ENCODE measurements around the gene TCF12. TPM values are rescaled to one million over a fixed set of nuclear protein-coding genes. Genes with fewer than 3 reads are reported as not detected.

Gene TCF12
- polyA plus RNA-seq, 1 donor (not counting 4 experiments of a cell fraction or from before 2014, with no cell fraction given), result 48.3 TPM

DNA sequence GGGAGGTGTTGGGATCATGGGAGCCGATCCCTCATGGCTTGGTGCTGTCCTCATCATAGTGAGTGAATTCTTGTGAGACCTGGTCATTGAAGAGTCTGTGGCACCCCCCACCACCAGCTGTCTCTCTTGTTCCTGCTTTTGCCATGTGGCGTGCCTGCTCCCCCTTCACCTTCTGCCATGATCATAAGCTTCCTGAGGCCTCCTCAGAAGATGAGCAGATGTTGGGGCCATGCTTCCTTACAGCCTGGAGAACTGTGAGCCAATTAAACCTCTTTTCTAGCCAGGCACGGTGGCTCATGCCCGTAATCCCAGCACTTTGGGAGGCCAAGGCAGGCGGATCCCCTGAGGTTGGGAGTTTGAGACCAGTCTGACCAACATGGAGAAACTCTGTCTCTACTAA lies 420.9 kb downstream of the TCF12 start:
- TF ChIP-seq, protein P1, sequence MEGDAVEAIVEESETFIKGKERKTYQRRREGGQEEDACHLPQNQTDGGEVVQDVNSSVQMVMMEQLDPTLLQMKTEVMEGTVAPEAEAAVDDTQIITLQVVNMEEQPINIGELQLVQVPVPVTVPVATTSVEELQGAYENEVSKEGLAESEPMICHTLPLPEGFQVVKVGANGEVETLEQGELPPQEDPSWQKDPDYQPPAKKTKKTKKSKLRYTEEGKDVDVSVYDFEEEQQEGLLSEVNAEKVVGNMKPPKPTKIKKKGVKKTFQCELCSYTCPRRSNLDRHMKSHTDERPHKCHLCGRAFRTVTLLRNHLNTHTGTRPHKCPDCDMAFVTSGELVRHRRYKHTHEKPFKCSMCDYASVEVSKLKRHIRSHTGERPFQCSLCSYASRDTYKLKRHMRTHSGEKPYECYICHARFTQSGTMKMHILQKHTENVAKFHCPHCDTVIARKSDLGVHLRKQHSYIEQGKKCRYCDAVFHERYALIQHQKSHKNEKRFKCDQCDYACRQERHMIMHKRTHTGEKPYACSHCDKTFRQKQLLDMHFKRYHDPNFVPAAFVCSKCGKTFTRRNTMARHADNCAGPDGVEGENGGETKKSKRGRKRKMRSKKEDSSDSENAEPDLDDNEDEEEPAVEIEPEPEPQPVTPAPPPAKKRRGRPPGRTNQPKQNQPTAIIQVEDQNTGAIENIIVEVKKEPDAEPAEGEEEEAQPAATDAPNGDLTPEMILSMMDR (optimal IDR thresholded peaks at IDR 0.05 in 1 of 3, IDR thresholded peaks at IDR 0.05 in 1 of 3, conservative IDR thresholded peaks at IDR 0.05 in 1 of 3; ENCODE audit: extremely low read depth in 1 of 3, insufficient read depth in 2 of 3, low read length in 3 of 3), result no peak
- no peak for TF ChIP-seq EZH2 (IDR thresholded peaks at IDR 0.05; ENCODE audit: low read length)
- Histone ChIP-seq H3K9me3 (ENCODE audit: control insufficient read depth, low read depth, low read length) (no peaks in the 10 kb centered on the region), H3K4me2 (ENCODE audit: control insufficient read depth, extremely low read depth, insufficient read depth, low read depth, low read length) (no peak overlapping the region), H4K20me1 (ENCODE audit: control insufficient read depth, extremely low read depth, insufficient read depth, low read length) (no peaks in the 10 kb centered on the region), H3K36me3 (ENCODE audit: control insufficient read depth in 2 of 2, extremely low read depth in 1 of 2, insufficient read depth in 2 of 2, low read length in 2 of 2) (no peaks in the 10 kb centered on the region), H3K4me3 (ENCODE audit: control insufficient read depth in 2 of 3, extremely low read depth in 1 of 3, insufficient read depth in 2 of 3, low read depth in 1 of 3, low read length in 3 of 3) (no peak overlapping the region), H2AFZ (ENCODE audit: control insufficient read depth, low read length) (no peak overlapping the region), H3K79me2 (ENCODE audit: control insufficient read depth, insufficient read depth, low read length) (no peaks in the 10 kb centered on the region), H3K27ac (ENCODE audit: control insufficient read depth, insufficient read depth, low read length) (no peak overlapping the region), H3K4me1 (ENCODE audit: control insufficient read depth, extremely low read depth, insufficient read depth, low read length) (peaks cover 3% of the 10 kb centered on the region), H3K9me1 (ENCODE audit: control insufficient read depth, extremely low read depth, insufficient read depth, low read length) (no peaks in the 10 kb centered on the region), H3K27me3 (ENCODE audit: control insufficient read depth, extremely low read depth, insufficient read depth, low read length) (no peaks in the 10 kb centered on the region), H3K9ac (ENCODE audit: control insufficient read depth, extremely low read depth, insufficient read depth, low read length) (no peak overlapping the region)
- DNase-seq (ENCODE audit: low read depth, low spot score), result no peak
- dilution Hi-C loops (cut with MboI; ENCODE audit: extremely low pct_ligation_motif_present, low sequenced_read_pairs), result loop anchor here (25.0 kb wide), 1 partner anchor 198 kb away; no protein-coding TSS in a partner anchor
- FAIRE-seq, result no peak

Small RNA genes lying within 50 kb of the gene (small RNA-seq; reads per million reads assigned to genes)
- gene RF01210 (ENCODE audit: insufficient read length in 3 of 3, low read depth in 3 of 3, low replicate concordance in 1 of 3), result 0 reads per million in 3 experiments

Other genes with a start within 250 kb of the TCF12 start
- 4.0 to 8.7 TPM (median 4.0 TPM) in 3 replicates for gene ZNF280D, start 185.1 kb upstream of the TCF12 start, polyA plus RNA-seq

Data from keratinocyte (primary cell).